A673 (cell line): ENCODE measurements around the gene MGMT.

Source experiments
- CTCF ChIP-seq: fragments of 300-800, 200-600 bp; sonication (generic); conservative IDR thresholded peaks from 2 replicates; pipeline ENCODE4 v1.5.1; 2017; ENCODE audit warnings: low read depth, mild to moderate bottlenecking, antibody characterized with exemption, low read length, moderate library complexity, mixed read lengths
- EZH2 ChIP-seq: fragments of 200-600 bp; sonication (generic); IDR thresholded peaks from 2 replicates; pipeline ENCODE4 v1.6.1; 2017; ENCODE audit warnings: borderline replicate concordance, low read depth, mild to moderate bottlenecking, mixed read lengths, antibody characterized with exemption, low read length; ENCODE audit not compliant: poor library complexity, severe bottlenecking

GRCh38 chr10:129613377-129613980 is 146.4 kb downstream of the MGMT start:
- no peak for TF ChIP-seq CTCF
- TF ChIP-seq EZH2: no peak
